ENCODE results near the gene SEPSECS. TPM values are rescaled to one million over a fixed set of nuclear protein-coding genes. Genes with fewer than 3 reads are reported as not detected.
A peak's percentile ranks its signal among the peaks of the same experiment; 100 is the strongest.

The SEPSECS gene
- total and polyA plus RNA-seq, 9 of the 15 experiments (the other 6 are each of a cell fraction or from before 2014, with no cell fraction given): 3.9 to 17.2 (median 7.9) TPM

DNA sequence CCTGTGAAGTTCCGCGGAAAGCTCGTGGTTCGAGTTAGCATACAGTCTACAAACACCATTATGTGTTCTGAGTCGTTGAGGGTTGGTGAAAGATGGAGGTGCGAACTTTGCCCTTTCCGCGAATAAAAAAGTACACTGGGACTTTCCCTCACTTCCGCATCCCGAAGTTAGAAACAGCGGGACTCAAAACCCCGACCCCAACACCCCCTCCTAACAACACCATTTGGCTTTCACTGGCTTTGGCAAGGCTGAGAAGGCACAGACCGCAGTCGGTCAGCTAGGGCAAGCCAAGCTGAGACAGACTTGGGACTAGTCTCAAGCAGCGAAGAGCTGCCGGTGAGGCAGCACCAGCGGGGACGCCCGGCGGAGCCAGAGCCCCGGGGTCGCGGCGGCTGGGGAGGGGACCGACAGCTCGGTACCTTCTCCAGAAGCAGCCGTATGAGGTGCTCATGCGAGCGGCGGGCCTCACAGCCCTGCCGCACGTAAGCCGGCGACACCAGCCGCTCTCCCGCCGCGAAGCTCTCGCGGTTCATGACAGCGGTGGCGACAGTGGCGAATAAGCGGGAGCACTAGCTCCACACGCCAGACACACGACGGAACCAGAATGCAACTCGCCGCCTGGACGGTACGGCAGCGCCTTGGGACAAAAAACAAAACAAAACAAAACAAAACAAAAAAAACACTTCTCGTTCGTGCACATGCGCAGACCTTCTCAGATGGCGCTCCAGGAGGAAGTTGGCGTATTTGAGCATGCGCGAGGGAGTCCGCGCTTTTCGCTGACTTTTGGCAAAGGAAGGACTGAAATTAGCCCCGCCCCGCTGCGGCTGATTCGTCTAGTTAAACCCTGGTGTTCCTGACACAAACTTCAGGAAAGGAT, at the start of gene SEPSECS (continued):
- TF ChIP-seq, protein P1, sequence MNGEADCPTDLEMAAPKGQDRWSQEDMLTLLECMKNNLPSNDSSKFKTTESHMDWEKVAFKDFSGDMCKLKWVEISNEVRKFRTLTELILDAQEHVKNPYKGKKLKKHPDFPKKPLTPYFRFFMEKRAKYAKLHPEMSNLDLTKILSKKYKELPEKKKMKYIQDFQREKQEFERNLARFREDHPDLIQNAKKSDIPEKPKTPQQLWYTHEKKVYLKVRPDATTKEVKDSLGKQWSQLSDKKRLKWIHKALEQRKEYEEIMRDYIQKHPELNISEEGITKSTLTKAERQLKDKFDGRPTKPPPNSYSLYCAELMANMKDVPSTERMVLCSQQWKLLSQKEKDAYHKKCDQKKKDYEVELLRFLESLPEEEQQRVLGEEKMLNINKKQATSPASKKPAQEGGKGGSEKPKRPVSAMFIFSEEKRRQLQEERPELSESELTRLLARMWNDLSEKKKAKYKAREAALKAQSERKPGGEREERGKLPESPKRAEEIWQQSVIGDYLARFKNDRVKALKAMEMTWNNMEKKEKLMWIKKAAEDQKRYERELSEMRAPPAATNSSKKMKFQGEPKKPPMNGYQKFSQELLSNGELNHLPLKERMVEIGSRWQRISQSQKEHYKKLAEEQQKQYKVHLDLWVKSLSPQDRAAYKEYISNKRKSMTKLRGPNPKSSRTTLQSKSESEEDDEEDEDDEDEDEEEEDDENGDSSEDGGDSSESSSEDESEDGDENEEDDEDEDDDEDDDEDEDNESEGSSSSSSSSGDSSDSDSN (IDR thresholded peaks at IDR 0.05; ENCODE audit: borderline replicate concordance in 1 of 2, low read depth in 2 of 2, low read length in 2 of 2): no peak; a peak in 1 of 4 replicates
- TF ChIP-seq, protein P2, sequence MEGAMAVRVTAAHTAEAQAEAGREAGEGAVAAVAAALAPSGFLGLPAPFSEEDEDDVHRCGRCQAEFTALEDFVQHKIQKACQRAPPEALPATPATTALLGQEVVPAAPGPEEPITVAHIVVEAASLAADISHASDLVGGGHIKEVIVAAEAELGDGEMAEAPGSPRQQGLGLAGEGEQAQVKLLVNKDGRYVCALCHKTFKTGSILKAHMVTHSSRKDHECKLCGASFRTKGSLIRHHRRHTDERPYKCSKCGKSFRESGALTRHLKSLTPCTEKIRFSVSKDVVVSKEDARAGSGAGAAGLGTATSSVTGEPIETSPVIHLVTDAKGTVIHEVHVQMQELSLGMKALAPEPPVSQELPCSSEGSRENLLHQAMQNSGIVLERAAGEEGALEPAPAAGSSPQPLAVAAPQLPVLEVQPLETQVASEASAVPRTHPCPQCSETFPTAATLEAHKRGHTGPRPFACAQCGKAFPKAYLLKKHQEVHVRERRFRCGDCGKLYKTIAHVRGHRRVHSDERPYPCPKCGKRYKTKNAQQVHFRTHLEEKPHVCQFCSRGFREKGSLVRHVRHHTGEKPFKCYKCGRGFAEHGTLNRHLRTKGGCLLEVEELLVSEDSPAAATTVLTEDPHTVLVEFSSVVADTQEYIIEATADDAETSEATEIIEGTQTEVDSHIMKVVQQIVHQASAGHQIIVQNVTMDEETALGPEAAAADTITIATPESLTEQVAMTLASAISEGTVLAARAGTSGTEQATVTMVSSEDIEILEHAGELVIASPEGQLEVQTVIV (CRISPR knock-in tag; IDR thresholded peaks at IDR 0.05; ENCODE audit: borderline replicate concordance): no peak
- TF ChIP-seq ZNF184 (CRISPR knock-in tag; IDR thresholded peaks at IDR 0.05) (no peak), RBM22 (IDR thresholded peaks at IDR 0.05; ENCODE audit: low read depth, low read length, poor library complexity, severe bottlenecking) (peak; percentile 72), ARHGAP35 (IDR thresholded peaks at IDR 0.05; ENCODE audit: partially characterized antibody) (no peak), SETDB1 (IDR thresholded peaks at IDR 0.05; ENCODE audit: low read length) (no peak), ZNF444 (CRISPR knock-in tag; IDR thresholded peaks at IDR 0.05) (no peak), HEY1 (CRISPR knock-in tag; IDR thresholded peaks at IDR 0.05; ENCODE audit: borderline replicate concordance) (no peak), ZNF263 (CRISPR knock-in tag; IDR thresholded peaks at IDR 0.05; ENCODE audit: borderline replicate concordance) (peak; percentile 54; the same call in 1 of the 2 replicates), ZC3H11A (IDR thresholded peaks at IDR 0.05; ENCODE audit: low read depth, low read length) (no peak)
- TF ChIP-seq, protein P3, sequence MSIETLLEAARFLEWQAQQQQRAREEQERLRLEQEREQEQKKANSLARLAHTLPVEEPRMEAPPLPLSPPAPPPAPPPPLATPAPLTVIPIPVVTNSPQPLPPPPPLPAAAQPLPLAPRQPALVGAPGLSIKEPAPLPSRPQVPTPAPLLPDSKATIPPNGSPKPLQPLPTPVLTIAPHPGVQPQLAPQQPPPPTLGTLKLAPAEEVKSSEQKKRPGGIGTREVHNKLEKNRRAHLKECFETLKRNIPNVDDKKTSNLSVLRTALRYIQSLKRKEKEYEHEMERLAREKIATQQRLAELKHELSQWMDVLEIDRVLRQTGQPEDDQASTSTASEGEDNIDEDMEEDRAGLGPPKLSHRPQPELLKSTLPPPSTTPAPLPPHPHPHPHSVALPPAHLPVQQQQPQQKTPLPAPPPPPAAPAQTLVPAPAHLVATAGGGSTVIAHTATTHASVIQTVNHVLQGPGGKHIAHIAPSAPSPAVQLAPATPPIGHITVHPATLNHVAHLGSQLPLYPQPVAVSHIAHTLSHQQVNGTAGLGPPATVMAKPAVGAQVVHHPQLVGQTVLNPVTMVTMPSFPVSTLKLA (conservative IDR thresholded peaks at IDR 0.05): peak in 1 of 2 experiments; percentile 83; a peak in 2 of 4 replicates
